ENCODE measurements around the gene PLXNA1. TPM values are rescaled to one million over a fixed set of nuclear protein-coding genes. Genes with fewer than 3 reads are reported as not detected.

The PLXNA1 gene
- total and polyA plus RNA-seq, 9 of the 15 experiments (the other 6 are each of a cell fraction or from before 2014, with no cell fraction given): 0.23 to 59.9 (median 16.8) TPM

GRCh38 chr3:126992776-126993175, 9.9 kb downstream of the PLXNA1 start:
- WGBS (ENCODE audit: insufficient coverage, low coverage, missing lambda C conversion rate): 95% methylated on average over 3 of the region's 8 CpGs
- FAIRE-seq (no peak), ATAC-seq (no peak), DNase-seq (ENCODE audit: extremely low read depth in 1 of 4, low spot score in 3 of 4) (no peak)
- Histone ChIP-seq H3K9ac (ENCODE audit: insufficient read depth in 1 of 2, low read depth in 2 of 2, low read length in 2 of 2) (no peak overlapping the region), H2AFZ (ENCODE audit: low read depth, low read length) (no peak overlapping the region), H3K4me1 (replicated peaks in 1 of 2; ENCODE audit: control insufficient read depth in 2 of 2, insufficient read depth in 2 of 2, low read length in 2 of 2) (peaks cover 0 to 41% of the 10 kb centered on the region in 2 experiments; a peak in 1 of 5 replicates), H3K27ac (ENCODE audit: extremely low read depth, low read depth, low read length) (no peak overlapping the region), H3K79me2 (ENCODE audit: control insufficient read depth, insufficient read depth, low read length) (peaks cover 82% of the 10 kb centered on the region), H3K4me3 (no peak overlapping the region), H3K9me3 (replicated peaks; ENCODE audit: control insufficient read depth, insufficient read depth, low read depth, low read length) (no peaks in the 10 kb centered on the region), H3K36me3 (ENCODE audit: control insufficient read depth, insufficient read depth, low read length) (peaks cover 61% of the 10 kb centered on the region; the same call in 2 of the 3 replicates), H3K4me2 (ENCODE audit: insufficient read depth, low read length) (no peak overlapping the region), H4K20me1 (replicated peaks; ENCODE audit: control insufficient read depth, insufficient read depth, low read length) (peaks cover 32% of the 10 kb centered on the region; the same call in 1 of the 2 replicates), H3K9me1 (ENCODE audit: control insufficient read depth, insufficient read depth, low read length) (peaks cover 3% of the 10 kb centered on the region), H3K27me3 (ENCODE audit: control insufficient read depth in 2 of 2, insufficient read depth in 2 of 2, low read length in 2 of 2) (no peaks in the 10 kb centered on the region)
- TF ChIP-seq ZBTB43 (CRISPR knock-in tag; IDR thresholded peaks at IDR 0.05) (no peak), TCF7 (IDR thresholded peaks at IDR 0.05; ENCODE audit: borderline replicate concordance) (no peak), TGIF2 (CRISPR knock-in tag; IDR thresholded peaks at IDR 0.05) (no peak), HDAC3 (IDR thresholded peaks at IDR 0.05; ENCODE audit: borderline replicate concordance, partially characterized antibody) (no peak), GTF2E2 (tag; IDR thresholded peaks at IDR 0.05) (no peak), FOXA3 (CRISPR knock-in tag; conservative IDR thresholded peaks at IDR 0.05 in 1 of 2, IDR thresholded peaks at IDR 0.05 in 1 of 2) (no peak), NFE2 (IDR thresholded peaks at IDR 0.05; ENCODE audit: low read depth) (no peak)
- in situ Hi-C loops (cut with MboI) (no loop called here), intact Hi-C loops (cut with micrococcal nuclease) (no loop called here)
- POLR2A ChIA-PET: interaction anchor here (0.7 kb wide), 2 partner anchors 16 to 25 kb away, joined by 3 read pairs; no protein-coding TSS in a partner anchor
- no TSS peak for BruUV-seq (replicated peaks)
- CTCF ChIA-PET (ENCODE audit: low intra/inter-chr PET ratio): no interaction called here

All from K562 (cell line).